ENCODE results near the gene ARHGAP25.

GRCh38 chr2:68695971-68696370, 38.6 kb upstream of the ARHGAP25 start:
- TF ChIP-seq CTCF (IDR thresholded peaks at IDR 0.05; ENCODE audit: insufficient read depth, low read length, poor library complexity, severe bottlenecking) (no peak), EZH2phosphoT487 (conservative IDR thresholded peaks at IDR 0.05; ENCODE audit: low read length) (no peak)

Measured in SU-DHL-6 (cell line).